A549 (cell line): ENCODE measurements around the gene PTK7.

ENCODE experiments used
- CTCF ChIP-seq: fragments of >200 bp; sonication (Bioruptor Twin); formaldehyde crosslinking; IDR thresholded peaks from 3 replicates; pipeline ENCODE4 v1.5.1; 2016
- MAZ ChIP-seq: fragments of 150-350 bp; IDR thresholded peaks from 2 replicates; pipeline ENCODE4 v1.6.1; 2014; ENCODE audit warnings: antibody characterized with exemption, low read depth, low read length, borderline replicate concordance

- no peak for TF ChIP-seq CTCF
- TF ChIP-seq MAZ: no peak
These were observed 97.6 kb downstream of the PTK7 start for GRCh38 chr6:43173591-43174262.
